ENCODE measurements around the gene C2CD3.

C2CD3 gene, protein sequence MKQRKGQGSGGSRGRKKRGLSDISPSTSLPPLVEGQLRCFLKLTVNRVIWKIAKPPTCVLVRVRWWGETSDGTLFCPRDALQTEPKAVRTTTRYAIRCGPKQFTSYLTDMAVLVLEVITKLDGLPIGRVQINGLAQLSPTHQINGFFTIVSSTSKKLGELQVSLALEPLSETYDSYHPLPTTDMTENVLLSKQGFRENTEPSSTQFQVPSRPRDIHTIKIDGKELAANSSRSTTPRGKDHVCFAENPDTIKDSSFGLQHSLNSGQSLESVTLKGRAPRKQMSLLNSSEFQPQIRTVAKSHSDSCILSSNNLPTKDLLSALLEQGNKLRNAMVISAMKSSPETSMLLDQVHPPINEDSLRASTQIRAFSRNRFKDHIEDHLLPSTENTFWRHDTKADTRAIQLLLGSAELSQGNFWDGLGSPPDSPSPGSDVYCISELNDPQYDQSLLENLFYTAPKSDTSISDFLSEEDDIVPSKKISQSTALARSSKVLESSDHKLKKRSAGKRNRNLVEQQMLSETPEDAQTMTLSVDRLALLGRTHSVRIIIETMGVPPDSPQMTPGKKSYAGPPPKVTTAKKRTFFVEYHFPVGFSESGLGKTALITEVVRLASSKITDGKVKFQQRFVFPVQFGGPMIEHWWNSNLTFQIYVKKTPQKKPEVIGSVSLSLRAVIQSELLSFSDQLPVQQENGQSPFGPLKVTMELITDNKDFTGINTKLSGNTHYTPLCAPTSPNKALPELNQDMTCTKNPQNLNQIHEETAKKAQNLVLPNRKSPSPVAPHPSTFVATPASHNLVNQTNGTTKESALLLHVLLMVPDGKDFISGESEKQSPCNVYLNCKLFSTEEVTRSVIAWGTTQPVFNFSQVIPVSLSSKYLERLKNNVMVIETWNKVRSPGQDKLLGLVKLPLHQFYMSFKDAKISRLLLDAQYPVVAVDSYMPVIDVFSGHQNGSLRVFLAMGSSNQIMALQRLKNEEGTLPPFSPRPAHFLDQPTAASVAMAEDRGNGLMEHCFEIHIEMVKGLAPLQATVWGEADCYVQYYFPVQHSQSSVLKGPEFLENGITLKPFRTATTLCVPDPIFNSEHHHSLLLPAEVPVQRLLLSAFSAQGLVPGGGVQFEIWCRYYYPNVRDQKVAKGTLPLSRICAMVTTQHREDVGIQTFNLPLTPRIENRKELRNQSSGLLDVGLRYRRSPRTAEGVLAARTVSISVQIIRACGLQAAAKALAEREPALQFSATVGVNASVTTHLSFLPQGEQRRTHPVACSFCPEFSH (N-terminal part only)

DNA sequence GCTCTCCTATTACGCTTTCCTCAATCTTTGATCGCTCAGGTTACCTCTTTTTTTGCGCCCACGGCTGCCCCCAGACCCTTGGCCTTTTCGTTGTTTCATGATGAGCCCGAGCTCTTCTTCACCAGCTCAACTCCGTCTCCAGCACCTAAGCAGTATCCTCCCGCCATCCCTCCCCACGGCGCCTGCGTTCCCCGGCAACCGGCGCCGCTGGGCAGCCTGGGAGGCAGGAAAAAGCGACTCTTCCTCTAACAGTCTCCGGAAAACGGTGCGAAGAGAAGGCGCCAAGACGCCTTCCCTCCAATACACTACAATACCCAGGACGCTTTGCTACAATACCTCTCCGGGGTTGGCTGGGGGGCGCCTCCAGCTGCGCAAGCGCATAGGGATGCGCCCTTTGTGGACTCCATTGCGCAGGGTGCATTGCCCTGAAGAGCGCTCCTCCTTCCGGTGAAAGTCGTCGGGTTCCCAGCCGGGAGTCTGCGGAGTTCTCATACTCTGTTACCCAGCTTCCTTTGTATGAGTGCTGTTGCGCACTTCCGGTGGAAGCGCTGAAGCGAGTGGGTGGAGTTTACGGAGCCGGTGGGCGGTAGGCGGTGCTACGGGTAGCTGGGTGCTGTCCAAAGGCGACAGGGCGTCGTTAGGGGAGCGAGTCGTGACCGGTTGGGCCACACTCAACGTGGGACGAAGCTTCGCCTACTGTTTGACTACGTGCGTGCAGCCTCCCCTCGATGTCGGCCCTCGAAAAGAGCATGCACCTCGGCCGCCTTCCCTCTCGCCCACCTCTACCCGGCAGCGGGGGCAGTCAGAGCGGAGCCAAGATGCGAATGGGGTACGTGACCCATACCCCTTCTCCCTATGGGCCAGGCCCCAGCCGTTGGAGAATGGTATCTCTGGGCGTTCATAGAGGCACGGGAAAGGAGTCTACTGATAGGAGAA lies at the start of gene C2CD3, which contains the start of gene PPME1:
Gene C2CD3 (minus strand): TSS at position 309 of the 936 bp plus-strand sequence. CDS start 210 bp downstream, at position 99.
Gene PPME1 (plus strand): TSS at position 596 of the 936 bp plus-strand sequence. CDS start 133 bp downstream, at position 729.
- DNase-seq: peak; percentile 100

- no peak for DNase-seq
Observed at GRCh38 chr11:74220376-74220775, 49.6 kb upstream of the C2CD3 start.

DNA sequence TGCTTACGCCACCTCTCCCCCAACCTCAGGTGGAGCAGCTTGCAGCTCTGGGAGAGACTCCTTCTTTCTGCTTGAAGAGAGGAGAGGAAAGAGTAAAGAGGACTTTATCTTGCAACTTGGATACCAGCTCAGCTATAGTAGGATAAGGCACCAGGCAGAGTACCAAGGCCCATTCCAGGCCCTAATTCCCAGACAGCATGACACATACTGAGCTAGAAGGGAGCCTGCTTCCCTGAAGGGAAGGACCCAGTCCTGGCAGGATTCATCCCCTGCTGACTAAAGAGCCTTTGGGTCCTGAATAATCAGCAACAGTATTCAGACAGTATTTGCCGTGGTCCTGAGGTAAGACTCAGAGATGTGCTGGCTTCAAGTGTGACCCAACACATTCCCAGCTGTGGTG lies 41.7 kb upstream of the C2CD3 start:
- DNase-seq: no peak

DNA sequence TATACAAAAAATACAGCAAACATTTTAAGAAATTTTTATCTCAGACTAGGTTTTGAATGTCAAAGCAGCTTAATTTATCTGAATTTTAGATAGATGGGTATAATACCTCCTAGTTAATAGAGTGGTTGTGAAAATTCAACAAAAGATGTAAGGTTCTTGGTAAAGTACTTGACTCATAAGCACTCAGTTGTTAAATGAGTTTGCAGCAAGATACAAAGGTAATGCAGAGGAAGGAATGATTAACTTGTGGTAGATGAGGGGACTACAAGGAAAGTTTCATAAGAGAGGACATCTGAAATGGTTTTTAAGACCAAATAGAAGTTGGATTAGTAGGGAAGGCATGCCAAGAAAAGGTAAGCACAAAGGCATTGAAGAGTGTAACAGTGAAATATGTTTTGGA lies 37.7 kb upstream of the C2CD3 start:
- no peak for DNase-seq

DNA sequence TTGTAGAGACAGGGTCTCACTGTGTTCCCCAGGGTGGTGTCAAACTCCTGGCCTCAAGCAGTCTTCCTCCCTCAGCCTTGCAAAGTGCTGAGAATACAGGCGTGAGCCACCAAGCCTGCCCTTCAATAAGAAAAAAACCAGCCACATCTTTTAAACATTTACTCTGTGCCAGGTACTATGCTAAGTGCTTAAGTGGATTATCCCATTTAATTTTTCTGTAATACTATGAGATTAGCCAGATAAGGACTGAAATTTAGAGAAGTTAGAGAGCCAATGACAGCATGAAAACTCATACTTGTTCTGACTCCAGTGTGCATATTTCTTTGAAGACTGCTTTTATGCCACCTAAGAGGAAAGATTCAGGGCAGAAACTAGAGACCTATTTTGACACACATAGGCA lies 35.9 kb upstream of the C2CD3 start:
- DNase-seq: no peak

DNA sequence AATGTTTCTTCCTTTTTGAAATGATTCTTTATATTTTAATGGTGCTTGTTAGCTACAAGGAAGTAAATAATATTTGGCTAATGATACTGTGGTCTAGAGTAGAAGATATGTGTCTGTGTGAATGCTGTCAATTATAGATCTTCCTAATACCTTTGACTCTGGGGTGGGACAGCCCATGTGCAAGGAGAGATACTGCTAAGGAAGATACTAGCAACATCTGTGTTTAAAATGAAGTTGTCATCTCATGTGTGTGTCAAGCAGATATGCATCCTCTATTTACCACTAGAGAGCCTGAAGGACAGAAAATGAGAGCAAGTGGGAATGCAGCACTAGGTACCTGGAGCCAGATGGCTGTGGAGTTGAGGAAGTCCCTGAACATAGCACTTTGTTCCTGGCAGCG lies 34.4 kb upstream of the C2CD3 start:
- no peak for DNase-seq

DNA sequence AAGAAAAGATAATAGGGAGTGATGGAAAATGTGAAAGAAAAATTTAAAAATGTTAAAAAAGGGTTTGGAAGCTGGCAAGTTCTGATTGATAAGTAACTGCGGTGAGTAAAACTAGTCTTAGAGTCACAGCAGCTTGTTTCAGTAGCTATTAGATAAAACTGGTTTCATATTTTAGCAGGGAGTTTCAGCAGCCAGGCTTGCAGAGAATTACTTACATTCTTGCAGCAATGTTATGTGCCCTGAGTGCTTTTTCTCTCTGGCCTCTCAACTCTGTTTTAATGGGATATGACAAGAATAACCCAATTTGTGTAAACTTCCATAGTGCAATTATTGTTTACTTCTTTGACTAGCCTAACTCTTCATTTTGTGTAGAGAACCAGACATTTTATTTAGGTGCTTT lies 33.9 kb upstream of the C2CD3 start:
- DNase-seq: no peak

- peak; percentile 27 for DNase-seq
Observed at GRCh38 chr11:74203966-74204365, 33.2 kb upstream of the C2CD3 start.

DNA sequence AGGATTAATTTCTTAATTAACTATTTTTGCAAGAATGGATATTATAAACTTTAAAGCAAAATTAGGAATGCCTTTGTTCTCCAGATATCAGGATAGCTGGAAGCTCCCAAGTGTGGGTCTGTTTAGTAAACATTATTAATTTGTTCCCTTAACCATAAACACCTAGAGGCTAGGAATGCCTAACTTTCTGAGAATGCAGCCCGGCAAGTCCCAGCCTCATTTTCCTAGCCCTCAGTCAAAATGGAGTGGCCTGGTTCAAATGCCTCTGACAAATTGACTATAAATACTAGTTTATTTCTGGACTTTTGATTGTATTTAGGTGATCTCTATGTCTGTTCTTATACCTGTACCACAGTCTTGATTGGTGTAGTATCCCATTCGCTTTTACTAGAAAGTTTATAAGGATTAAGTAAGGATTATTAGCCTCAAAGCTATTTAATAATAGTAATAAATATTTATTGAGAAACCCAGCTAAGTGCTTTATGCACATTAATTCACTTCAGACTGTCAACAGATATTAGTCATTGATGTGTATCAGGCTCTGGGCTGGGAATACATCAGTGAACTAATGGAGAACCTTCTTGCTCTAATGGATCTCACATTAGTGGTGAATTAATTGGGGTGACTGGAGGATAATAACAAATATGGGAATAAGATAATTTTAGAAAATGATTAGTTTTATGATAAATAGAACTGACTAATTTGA lies 26.1 kb upstream of the C2CD3 start:
- no peak for DNase-seq

GRCh38 chr11:74195828-74196227 lies 25.0 kb upstream of the C2CD3 start:
- peak; percentile 40 for DNase-seq

GRCh38 chr11:74185695-74186094 lies 14.9 kb upstream of the C2CD3 start:
- DNase-seq: no peak

DNA sequence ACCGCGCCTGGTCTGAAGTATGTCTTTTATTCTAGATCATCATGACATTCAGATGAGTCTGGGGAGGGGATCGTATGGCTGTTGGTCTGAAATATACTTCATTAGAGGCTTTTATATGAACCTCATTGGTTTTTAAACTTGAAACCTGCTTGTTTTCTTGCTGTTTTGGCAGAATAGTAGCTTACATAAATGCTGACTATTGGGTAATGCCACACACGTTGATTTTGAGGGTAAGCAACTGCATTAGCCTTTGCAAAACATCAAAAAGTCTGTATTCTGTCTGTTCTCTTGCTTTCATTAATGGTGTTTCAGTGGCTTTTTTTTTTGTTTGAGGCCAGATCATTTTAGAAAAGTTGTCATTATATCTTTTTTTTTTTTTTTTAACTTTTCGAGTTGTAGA lies 14.5 kb upstream of the C2CD3 start:
- DNase-seq: no peak

DNA sequence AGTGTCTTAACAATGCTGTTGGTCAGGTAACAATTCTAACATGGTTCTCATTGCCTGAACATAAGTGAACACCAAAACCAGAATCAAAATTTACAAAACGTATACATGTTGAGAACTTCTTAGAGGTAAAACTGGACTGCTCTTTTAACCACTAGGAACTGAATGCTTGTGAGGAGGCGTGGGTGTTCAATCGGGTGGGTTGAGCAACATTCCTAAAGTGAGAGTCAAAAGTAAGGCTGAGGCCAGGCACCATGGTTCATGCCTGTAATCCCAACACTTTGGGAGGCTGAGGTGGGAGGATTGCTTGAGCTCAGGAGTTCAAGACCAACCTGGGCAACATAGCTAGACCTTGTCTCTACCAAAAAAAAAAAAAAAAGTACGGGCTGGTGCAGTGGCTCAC lies 11.8 kb upstream of the C2CD3 start:
- DNase-seq: peak; percentile 17

- DNase-seq: no peak
Observed at GRCh38 chr11:74179234-74180052, 8.6 kb upstream of the C2CD3 start.

- no peak for DNase-seq
Observed at GRCh38 chr11:74175920-74176319, 5.1 kb upstream of the C2CD3 start.

- DNase-seq: no peak
Observed at GRCh38 chr11:74171997-74172396, 1.2 kb upstream of the C2CD3 start.

GRCh38 chr11:74171630-74171968 lies 797 bp upstream of the C2CD3 start:
- peak; percentile 4 for DNase-seq

DNA sequence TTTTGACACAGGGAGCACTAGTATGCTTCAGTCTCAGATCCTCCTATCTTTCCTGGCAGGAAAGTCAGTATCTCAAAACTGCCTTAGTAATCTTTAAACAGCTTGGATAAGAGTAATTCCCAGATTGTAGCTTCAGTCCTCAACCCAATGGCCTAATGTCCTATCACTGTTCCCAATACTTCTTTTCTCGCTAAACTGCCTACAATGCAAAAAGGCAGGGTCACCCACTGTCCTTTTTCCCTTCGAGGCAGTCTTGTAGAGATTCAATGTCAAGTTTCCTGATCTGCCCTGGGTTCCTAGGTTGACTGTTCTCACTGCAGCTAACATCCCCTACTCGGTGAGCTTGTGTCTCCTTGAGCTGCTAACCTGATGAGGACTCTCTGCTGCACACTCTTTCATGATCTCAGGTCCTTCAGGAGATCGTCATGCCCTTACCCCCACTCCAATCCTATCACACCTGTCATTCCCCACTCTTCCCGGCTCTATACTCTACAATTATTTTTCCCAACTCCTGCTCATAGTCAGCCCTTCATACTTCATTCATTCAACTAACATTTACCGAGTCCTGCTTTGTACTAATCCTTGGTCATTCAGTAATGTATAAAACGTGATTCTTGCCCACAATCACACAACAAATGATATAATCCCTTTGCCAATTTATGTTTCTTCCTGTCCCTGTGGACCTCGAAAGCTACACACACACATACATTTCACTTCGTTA lies 904 bp downstream of the C2CD3 start:
- DNase-seq: no peak

DNA sequence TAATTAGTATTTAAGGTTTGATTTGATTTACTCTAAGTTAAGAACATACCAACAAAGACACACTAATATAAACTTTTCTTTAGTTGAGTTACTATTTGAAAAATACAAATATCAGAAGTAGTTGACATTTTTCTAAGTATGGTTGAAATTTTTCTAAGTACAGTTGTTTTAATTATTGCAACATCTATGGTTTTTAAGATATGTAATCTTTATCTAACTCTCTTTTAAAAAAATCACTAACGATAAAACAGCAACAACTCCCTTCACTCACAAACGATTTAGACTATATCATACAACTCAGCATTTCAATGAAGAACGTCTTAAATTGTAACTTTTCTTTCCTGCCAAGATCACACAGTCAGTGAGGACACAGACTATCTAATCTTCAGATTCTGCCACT lies 2.0 kb downstream of the C2CD3 start:
- DNase-seq: no peak

Data from inflammatory macrophage treated with lipopolysaccharide for 4 hours (primary cell).